Islet precursor cell (in vitro differentiated cells): ENCODE measurements around the gene CDKL5.

ENCODE experiments used
- DNase-seq: peaks from one replicate; pipeline ENCODE4 v3.0.0-alpha.2; 2018

Gene CDKL5

GRCh38 chrX:18702362-18703195 is 277.2 kb downstream of the CDKL5 start:
- no peak for DNase-seq
